ENCODE data around the gene DSP. TPM values are rescaled to one million over a fixed set of nuclear protein-coding genes. Genes with fewer than 3 reads are reported as not detected.
A peak's percentile ranks its signal among the peaks of the same experiment; 100 is the strongest.

DSP gene
- total and polyA plus RNA-seq, 2 experiments from 2014 or later: 73.7 to 156 TPM

GRCh38 chr6:7559651-7560385 is 18.3 kb downstream of the DSP start:
- Histone ChIP-seq H3K9me3 (ENCODE audit: low read depth) (no peaks in the 10 kb centered on the region), H4K20me1 (ENCODE audit: insufficient read depth, poor library complexity, severe bottlenecking) (no peaks in the 10 kb centered on the region), H3K27ac (peak overlapping the region; percentile 80), H3K4me3 (no peak overlapping the region), H3K9me2 (replicated peaks; ENCODE audit: insufficient read depth) (no peaks in the 10 kb centered on the region), H3K4me1 (ENCODE audit: insufficient read depth) (peaks cover 5% of the 10 kb centered on the region), H3K36me3 (replicated peaks; ENCODE audit: insufficient read depth, low read depth) (no peaks in the 10 kb centered on the region), H3K79me2 (peaks cover 40% of the 10 kb centered on the region), H3K27me3 (no peaks in the 10 kb centered on the region), H2AFZ (no peak overlapping the region), H3K4me2 (no peak overlapping the region)
- TF ChIP-seq CTCF (IDR thresholded peaks at IDR 0.05; ENCODE audit: poor library complexity): no peak
- TF ChIP-seq EZH2phosphoT487 (IDR thresholded peaks at IDR 0.05; ENCODE audit: low read depth, severe bottlenecking, unreplicated experiment): no peak
- no peak for TF ChIP-seq EZH2 (IDR thresholded peaks at IDR 0.05; ENCODE audit: borderline replicate concordance)
- WGBS (ENCODE audit: low lambda C conversion rate, missing lambda C conversion rate): 65% methylated on average over 2 of the region's 2 CpGs
- peak; percentile 23 for DNase-seq (ENCODE audit: low spot score)

GRCh38 chr6:7561153-7561964 is 19.9 kb downstream of the DSP start:
- Histone ChIP-seq H3K4me2 (peak overlapping the region; percentile 31), H4K20me1 (ENCODE audit: insufficient read depth, poor library complexity, severe bottlenecking) (no peaks in the 10 kb centered on the region), H3K9me3 (ENCODE audit: low read depth) (no peaks in the 10 kb centered on the region), H3K4me3 (no peak overlapping the region), H2AFZ (no peak overlapping the region), H3K27ac (peak overlapping the region; percentile 80), H3K79me2 (peaks cover 25% of the 10 kb centered on the region), H3K4me1 (ENCODE audit: insufficient read depth) (peaks cover 5% of the 10 kb centered on the region), H3K9me2 (replicated peaks; ENCODE audit: insufficient read depth) (no peaks in the 10 kb centered on the region), H3K36me3 (replicated peaks; ENCODE audit: insufficient read depth, low read depth) (no peaks in the 10 kb centered on the region), H3K27me3 (no peaks in the 10 kb centered on the region)
- 55% methylated on average over 19 of the region's 19 CpGs for WGBS (ENCODE audit: low lambda C conversion rate, missing lambda C conversion rate)
- peak; percentile 87 for DNase-seq (ENCODE audit: low spot score)
- no peak for TF ChIP-seq CTCF (IDR thresholded peaks at IDR 0.05; ENCODE audit: poor library complexity)
- no peak for TF ChIP-seq EZH2 (IDR thresholded peaks at IDR 0.05; ENCODE audit: borderline replicate concordance)
- TF ChIP-seq EZH2phosphoT487 (IDR thresholded peaks at IDR 0.05; ENCODE audit: low read depth, severe bottlenecking, unreplicated experiment): no peak

- Histone ChIP-seq H3K4me3 (no peak overlapping the region), H3K4me2 (no peak overlapping the region), H3K36me3 (replicated peaks; ENCODE audit: insufficient read depth, low read depth) (no peaks in the 10 kb centered on the region), H3K79me2 (peaks cover 13% of the 10 kb centered on the region), H3K27me3 (no peaks in the 10 kb centered on the region), H3K9me2 (replicated peaks; ENCODE audit: insufficient read depth) (no peaks in the 10 kb centered on the region), H3K27ac (peak overlapping the region; percentile 59), H3K9me3 (ENCODE audit: low read depth) (no peaks in the 10 kb centered on the region), H4K20me1 (ENCODE audit: insufficient read depth, poor library complexity, severe bottlenecking) (no peaks in the 10 kb centered on the region), H2AFZ (no peak overlapping the region), H3K4me1 (ENCODE audit: insufficient read depth) (peaks cover 5% of the 10 kb centered on the region)
- WGBS (ENCODE audit: low lambda C conversion rate, missing lambda C conversion rate): 81% methylated on average over 4 of the region's 4 CpGs
- no peak for DNase-seq (ENCODE audit: low spot score)
- TF ChIP-seq EZH2 (IDR thresholded peaks at IDR 0.05; ENCODE audit: borderline replicate concordance): no peak
- no peak for TF ChIP-seq CTCF (IDR thresholded peaks at IDR 0.05; ENCODE audit: poor library complexity)
- TF ChIP-seq EZH2phosphoT487 (IDR thresholded peaks at IDR 0.05; ENCODE audit: low read depth, severe bottlenecking, unreplicated experiment): no peak
Observed at GRCh38 chr6:7562769-7563168, 21.3 kb downstream of the DSP start.

All from hepatocyte (in vitro differentiated cells).